HG03558 (cell line): Measurements from ENCODE around the gene ITM2C.

Experiments
- ATAC-seq: cut with Tn5 transposase; IDR thresholded peaks from one replicate; pipeline ENCODE4 v1.9.1; 2021; ENCODE audit warnings: moderate number of reproducible peaks; ENCODE audit not compliant: unreplicated experiment; ENCODE audit errors: extremely low read depth

ITM2C gene

GRCh38 chr2:230864605-230865306 lies at the start of gene ITM2C:
TSS of gene ITM2C (plus strand) at chr2:230864942. CDS start at chr2:230865026, 84 bp downstream.
- ATAC-seq = peak; percentile 56

GRCh38 chr2:230815088-230815487 lies 49.7 kb upstream of the ITM2C start:
- ATAC-seq = no peak

- no peak for ATAC-seq
These were observed 48.0 kb upstream of the ITM2C start for GRCh38 chr2:230816735-230817134.

GRCh38 chr2:230819433-230819832 lies 45.3 kb upstream of the ITM2C start:
- no peak for ATAC-seq

GRCh38 chr2:230821261-230821990 lies 43.3 kb upstream of the ITM2C start:
- no peak for ATAC-seq

- no peak for ATAC-seq
These were observed 42.7 kb upstream of the ITM2C start for GRCh38 chr2:230821991-230822520.

GRCh38 chr2:230823264-230823964 lies 41.3 kb upstream of the ITM2C start:
- ATAC-seq = no peak

DNA sequence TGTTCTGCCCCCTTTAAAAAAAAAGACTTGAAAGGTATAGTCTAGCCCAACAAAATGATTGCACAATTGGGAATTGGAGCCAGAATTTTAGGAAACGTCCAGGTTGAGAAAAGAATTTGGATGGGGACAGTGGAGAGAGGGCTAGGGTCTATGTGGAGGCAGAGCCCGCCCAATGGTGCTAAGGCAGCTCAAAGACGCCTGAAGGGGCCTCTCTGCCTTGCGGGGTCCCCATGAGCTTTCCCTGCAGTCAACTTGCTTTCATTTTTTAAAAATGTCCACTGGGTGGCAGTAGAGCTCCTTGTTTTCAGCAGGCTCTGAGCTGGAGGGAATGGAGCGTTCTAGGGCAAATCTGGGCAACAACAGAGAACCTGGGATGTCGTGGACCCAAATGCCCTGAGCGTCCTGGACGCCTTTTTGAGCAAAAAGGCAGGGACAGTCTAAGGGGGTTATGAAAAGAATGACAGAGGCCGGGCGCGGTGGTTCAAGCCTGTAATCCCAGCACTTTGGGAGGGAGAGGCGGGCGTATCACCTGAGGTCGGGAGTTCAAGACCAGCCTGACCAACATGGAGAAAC lies 40.2 kb upstream of the ITM2C start:
- no peak for ATAC-seq

- no peak for ATAC-seq
These were observed 39.4 kb upstream of the ITM2C start for GRCh38 chr2:230825354-230825753.

GRCh38 chr2:230827774-230828271 lies 36.9 kb upstream of the ITM2C start:
- ATAC-seq = no peak

DNA sequence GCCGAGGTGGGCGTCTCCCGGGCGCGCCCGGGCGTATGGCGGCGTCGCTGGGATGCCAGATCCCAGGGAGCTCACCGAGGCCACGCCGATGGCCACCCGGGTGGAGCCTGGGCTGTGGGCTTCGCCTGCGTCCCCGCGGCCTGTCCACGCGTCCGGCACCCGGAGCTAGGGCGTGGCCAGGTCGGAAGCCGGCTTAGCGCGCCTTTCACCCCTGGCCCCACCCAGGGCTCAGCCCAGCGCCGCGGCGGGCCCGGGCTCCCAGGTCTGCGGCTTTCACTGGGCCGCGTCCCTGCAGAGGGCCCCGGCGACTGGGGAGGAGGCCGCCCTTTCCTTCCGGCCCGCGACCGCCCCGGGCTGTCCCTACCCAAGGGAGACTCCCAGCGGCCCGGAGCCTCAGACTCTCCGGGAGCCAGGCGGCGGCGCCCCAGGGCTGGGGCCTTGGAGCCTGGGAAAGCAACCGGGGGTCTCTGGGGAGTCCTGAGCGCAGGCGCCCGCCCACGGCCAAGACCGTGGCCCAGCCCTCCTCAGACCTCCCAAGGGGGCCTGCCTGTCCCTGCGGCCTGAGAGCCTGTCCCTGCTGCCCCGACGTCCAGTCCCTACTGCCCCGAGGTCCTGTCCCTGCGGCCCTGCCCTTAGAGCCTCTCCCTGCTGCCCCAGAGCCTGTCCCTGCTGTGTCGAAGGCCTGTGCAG lies 36.3 kb upstream of the ITM2C start:
- ATAC-seq = no peak

DNA sequence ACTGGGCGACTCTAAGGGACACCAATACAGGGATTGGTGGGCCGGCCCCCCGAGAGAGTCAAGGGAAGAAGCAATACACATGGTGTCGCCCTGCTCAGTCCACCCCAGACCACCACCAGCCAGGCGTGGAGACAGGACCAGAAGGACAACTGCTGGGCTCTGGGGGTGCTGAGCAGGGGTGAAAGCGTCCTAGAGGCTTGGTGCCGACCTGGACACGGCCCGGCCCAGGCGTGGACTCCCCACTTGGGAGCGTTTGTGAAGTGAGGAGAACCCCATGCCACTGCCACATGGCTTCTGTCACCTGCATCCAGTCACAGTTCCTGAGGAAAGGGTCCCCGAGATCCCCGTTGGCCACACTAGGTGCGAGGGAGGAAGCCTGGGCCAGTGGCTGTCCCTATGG lies 35.4 kb upstream of the ITM2C start:
- ATAC-seq = no peak

DNA sequence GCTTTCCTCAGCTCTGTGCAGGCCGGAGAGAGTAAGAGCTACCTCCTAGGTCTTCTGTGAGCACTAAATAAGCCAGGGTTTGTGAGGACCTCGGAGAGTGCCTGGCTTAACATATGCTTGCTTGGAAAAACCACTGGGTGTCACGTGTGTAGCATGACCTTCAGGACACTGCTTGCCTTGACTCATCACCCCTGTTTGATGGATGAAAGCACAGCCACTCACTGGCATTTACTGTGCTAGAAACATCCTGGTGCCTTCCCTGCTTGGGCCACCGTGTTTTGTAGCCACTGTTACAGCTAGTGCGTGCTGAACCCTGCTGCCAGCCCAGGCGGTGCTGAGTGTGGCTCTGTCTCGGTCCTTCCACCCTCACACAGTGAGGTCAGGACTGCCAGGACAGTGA lies 34.8 kb upstream of the ITM2C start:
- ATAC-seq = no peak

DNA sequence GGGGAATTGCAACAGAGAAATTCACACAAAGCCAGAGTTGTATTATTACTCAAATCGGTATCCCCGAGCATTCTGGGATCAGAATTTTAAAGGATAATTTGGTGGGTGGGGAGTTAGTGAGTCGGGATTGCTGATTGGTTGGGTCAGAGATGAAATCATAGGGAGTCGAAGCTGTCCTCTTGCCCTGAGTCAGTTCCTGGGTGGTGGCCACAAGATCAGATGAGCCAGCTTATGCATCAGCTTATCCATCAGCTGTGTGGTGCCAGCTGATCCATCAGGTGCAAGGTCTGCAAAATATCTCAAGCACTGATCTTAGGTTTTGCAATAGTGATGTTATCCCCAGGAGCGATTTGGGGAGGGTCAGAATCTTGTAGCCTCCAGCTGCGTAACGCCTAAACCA lies 34.3 kb upstream of the ITM2C start:
- ATAC-seq = no peak

GRCh38 chr2:230840301-230840700 lies 24.4 kb upstream of the ITM2C start:
- no peak for ATAC-seq

DNA sequence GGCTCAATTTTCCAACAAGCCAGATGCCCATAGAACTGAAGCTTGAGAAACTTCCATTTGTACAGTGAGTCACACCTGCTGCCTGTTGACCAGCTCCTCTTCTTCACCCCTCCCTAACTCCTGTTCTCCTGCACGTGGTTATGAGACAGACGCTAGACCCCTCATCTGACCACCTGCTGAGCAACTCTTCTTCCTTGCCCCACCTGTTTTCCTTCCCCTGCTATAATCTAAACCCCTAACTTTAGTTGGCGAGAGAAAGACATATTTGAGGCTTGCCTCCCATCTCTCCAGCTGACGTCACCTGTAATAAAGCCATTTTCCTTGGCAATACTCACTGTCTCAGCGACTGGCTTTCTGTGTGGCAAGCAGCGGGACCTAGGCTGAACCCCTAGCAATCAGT lies 22.3 kb upstream of the ITM2C start:
- ATAC-seq = no peak

DNA sequence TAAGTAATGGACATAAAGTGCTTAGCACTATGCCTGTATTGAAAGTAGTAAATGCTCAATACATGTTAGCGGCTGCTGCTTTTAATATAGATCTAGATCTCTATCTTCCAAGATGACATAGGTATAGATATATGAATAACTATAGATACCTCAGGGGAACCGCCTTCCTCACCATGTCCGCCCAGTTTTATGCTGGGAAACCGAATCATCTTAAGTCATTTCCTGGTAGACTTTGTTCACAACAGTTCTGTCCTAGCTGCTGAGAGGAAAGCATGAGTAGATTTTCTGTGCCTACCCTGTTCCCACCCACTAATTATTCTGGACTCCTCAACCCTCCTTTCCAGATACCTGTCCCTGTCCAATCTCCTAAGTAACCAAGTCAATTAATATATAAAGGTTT lies 21.6 kb upstream of the ITM2C start:
- no peak for ATAC-seq

GRCh38 chr2:230846360-230846759 lies 18.4 kb upstream of the ITM2C start:
- ATAC-seq = no peak

DNA sequence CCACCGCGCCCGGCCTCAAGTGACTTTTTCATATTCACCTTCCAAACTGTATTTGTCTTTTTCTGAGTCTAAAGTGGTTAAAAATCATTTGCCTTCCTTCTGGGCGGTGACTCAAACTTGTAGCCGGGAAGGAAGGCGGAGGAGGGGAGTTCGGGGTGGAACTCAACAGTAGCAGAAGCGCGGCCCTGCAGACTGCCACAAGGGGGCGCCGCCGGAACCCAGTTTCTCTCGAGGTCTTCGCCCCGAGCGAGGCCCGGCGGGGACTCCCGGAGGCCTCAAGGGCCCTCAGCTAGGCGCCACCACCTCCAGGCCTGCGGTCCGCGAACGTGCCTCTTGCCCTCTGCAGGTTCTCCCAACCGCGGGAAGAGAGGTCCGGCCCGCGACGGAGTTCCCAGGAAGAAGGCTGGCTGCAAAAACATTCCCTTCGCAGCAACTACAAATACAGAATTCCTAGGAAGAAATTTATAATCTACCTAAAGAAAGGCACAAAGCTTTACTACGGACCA lies 16.8 kb upstream of the ITM2C start:
- ATAC-seq = peak; percentile 85
